ENCODE measurements around the gene DDX51.

Gene DDX51

GRCh38 chr12:132102297-132102696, 41.8 kb downstream of the DDX51 start:
- Histone ChIP-seq H3K36me3 (ENCODE audit: control insufficient read depth, insufficient read depth, low read length) (peaks cover 9% of the 10 kb centered on the region), H3K4me3 (ENCODE audit: insufficient read depth, low read depth, low read length, poor library complexity, severe bottlenecking) (no peak overlapping the region), H3K4me1 (ENCODE audit: control insufficient read depth, insufficient read depth, low read length, poor library complexity, severe bottlenecking) (no peaks in the 10 kb centered on the region), H3K27ac (ENCODE audit: insufficient read depth, low read length, poor library complexity, severe bottlenecking) (no peak overlapping the region), H3K27me3 (replicated peaks; ENCODE audit: control insufficient read depth, insufficient read depth, low read length, poor library complexity, severe bottlenecking) (no peaks in the 10 kb centered on the region), H3K9me3 (ENCODE audit: control insufficient read depth, low read length) (no peaks in the 10 kb centered on the region)
- no peak for DNase-seq

- Histone ChIP-seq H3K27ac (ENCODE audit: insufficient read depth, low read length, poor library complexity, severe bottlenecking) (no peak overlapping the region), H3K4me3 (ENCODE audit: insufficient read depth, low read depth, low read length, poor library complexity, severe bottlenecking) (no peak overlapping the region), H3K4me1 (ENCODE audit: control insufficient read depth, insufficient read depth, low read length, poor library complexity, severe bottlenecking) (no peaks in the 10 kb centered on the region), H3K9me3 (ENCODE audit: control insufficient read depth, low read length) (no peaks in the 10 kb centered on the region), H3K27me3 (replicated peaks; ENCODE audit: control insufficient read depth, insufficient read depth, low read length, poor library complexity, severe bottlenecking) (no peaks in the 10 kb centered on the region), H3K36me3 (ENCODE audit: control insufficient read depth, insufficient read depth, low read length) (peaks cover 9% of the 10 kb centered on the region)
- DNase-seq, result no peak
Observed at GRCh38 chr12:132100306-132101065, 43.6 kb downstream of the DDX51 start.

GRCh38 chr12:132099739-132100138, 44.4 kb downstream of the DDX51 start:
- no peak for DNase-seq
- Histone ChIP-seq H3K36me3 (ENCODE audit: control insufficient read depth, insufficient read depth, low read length) (peaks cover 5% of the 10 kb centered on the region), H3K27me3 (replicated peaks; ENCODE audit: control insufficient read depth, insufficient read depth, low read length, poor library complexity, severe bottlenecking) (no peaks in the 10 kb centered on the region), H3K4me1 (ENCODE audit: control insufficient read depth, insufficient read depth, low read length, poor library complexity, severe bottlenecking) (no peaks in the 10 kb centered on the region), H3K27ac (ENCODE audit: insufficient read depth, low read length, poor library complexity, severe bottlenecking) (no peak overlapping the region), H3K9me3 (ENCODE audit: control insufficient read depth, low read length) (no peaks in the 10 kb centered on the region), H3K4me3 (ENCODE audit: insufficient read depth, low read depth, low read length, poor library complexity, severe bottlenecking) (no peak overlapping the region)

- no peak for DNase-seq
- H3K4me3 ChIP-seq (ENCODE audit: insufficient read depth, low read depth, low read length, poor library complexity, severe bottlenecking), result no peak overlapping the region
- H3K27ac ChIP-seq (ENCODE audit: insufficient read depth, low read length, poor library complexity, severe bottlenecking), result no peak overlapping the region
- no peaks in the 10 kb centered on the region for H3K9me3 ChIP-seq (ENCODE audit: control insufficient read depth, low read length)
- H3K4me1 ChIP-seq (ENCODE audit: control insufficient read depth, insufficient read depth, low read length, poor library complexity, severe bottlenecking), result no peaks in the 10 kb centered on the region
- peaks cover 5% of the 10 kb centered on the region for H3K36me3 ChIP-seq (ENCODE audit: control insufficient read depth, insufficient read depth, low read length)
- no peaks in the 10 kb centered on the region for H3K27me3 ChIP-seq (replicated peaks; ENCODE audit: control insufficient read depth, insufficient read depth, low read length, poor library complexity, severe bottlenecking)
Observed at GRCh38 chr12:132095520-132096409, 48.4 kb downstream of the DDX51 start.

- Histone ChIP-seq H3K4me1 (ENCODE audit: control insufficient read depth, insufficient read depth, low read length, poor library complexity, severe bottlenecking) (no peaks in the 10 kb centered on the region), H3K27me3 (replicated peaks; ENCODE audit: control insufficient read depth, insufficient read depth, low read length, poor library complexity, severe bottlenecking) (no peaks in the 10 kb centered on the region), H3K9me3 (ENCODE audit: control insufficient read depth, low read length) (no peaks in the 10 kb centered on the region), H3K27ac (ENCODE audit: insufficient read depth, low read length, poor library complexity, severe bottlenecking) (no peak overlapping the region), H3K4me3 (ENCODE audit: insufficient read depth, low read depth, low read length, poor library complexity, severe bottlenecking) (no peak overlapping the region), H3K36me3 (ENCODE audit: control insufficient read depth, insufficient read depth, low read length) (no peaks in the 10 kb centered on the region)
- DNase-seq, result no peak
Observed at GRCh38 chr12:132094269-132094891, 49.7 kb downstream of the DDX51 start.

GRCh38 chr12:132089407-132089910, 54.7 kb downstream of the DDX51 start:
- Histone ChIP-seq H3K27ac (ENCODE audit: insufficient read depth, low read length, poor library complexity, severe bottlenecking) (no peak overlapping the region), H3K9me3 (ENCODE audit: control insufficient read depth, low read length) (no peaks in the 10 kb centered on the region), H3K27me3 (replicated peaks; ENCODE audit: control insufficient read depth, insufficient read depth, low read length, poor library complexity, severe bottlenecking) (no peaks in the 10 kb centered on the region), H3K4me1 (ENCODE audit: control insufficient read depth, insufficient read depth, low read length, poor library complexity, severe bottlenecking) (peaks cover 11% of the 10 kb centered on the region), H3K36me3 (ENCODE audit: control insufficient read depth, insufficient read depth, low read length) (no peaks in the 10 kb centered on the region), H3K4me3 (ENCODE audit: insufficient read depth, low read depth, low read length, poor library complexity, severe bottlenecking) (no peak overlapping the region)
- no peak for DNase-seq

Data from effector memory CD4-positive, alpha-beta T cell (primary cell).